ENCODE measurements around the gene VPS36. TPM values are rescaled to one million over a fixed set of nuclear protein-coding genes. Genes with fewer than 3 reads are reported as not detected.
"Not testable (repeated sequence)": the region's sequence is repeated elsewhere in the genome, so short reads cannot be mapped to it uniquely, and the experiment has no call there.

The VPS36 gene, protein sequence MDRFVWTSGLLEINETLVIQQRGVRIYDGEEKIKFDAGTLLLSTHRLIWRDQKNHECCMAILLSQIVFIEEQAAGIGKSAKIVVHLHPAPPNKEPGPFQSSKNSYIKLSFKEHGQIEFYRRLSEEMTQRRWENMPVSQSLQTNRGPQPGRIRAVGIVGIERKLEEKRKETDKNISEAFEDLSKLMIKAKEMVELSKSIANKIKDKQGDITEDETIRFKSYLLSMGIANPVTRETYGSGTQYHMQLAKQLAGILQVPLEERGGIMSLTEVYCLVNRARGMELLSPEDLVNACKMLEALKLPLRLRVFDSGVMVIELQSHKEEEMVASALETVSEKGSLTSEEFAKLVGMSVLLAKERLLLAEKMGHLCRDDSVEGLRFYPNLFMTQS
- 100 to 1,000 TPM in 2 of 4 donors, 10 to 100 TPM in 2; 68.1 to 148 (median 92.6) TPM for total RNA-seq

GRCh38 chr13:52450012-52450792, at the start of gene VPS36:
VPS36 (minus strand) TSS chr13:52450634; CDS start chr13:52450594, 40 bp downstream.
- WGBS, 2 donors, result 0% methylated on average over 49 to 52 of the region's 105 CpGs
- peak; percentile 94 to 99 for DNase-seq (ENCODE audit: low spot score in 2 of 2)
- peak in 1 of 2 donors; percentile 20 for TF ChIP-seq POLR2A (IDR thresholded peaks at IDR 0.05)
- TF ChIP-seq, protein P1, sequence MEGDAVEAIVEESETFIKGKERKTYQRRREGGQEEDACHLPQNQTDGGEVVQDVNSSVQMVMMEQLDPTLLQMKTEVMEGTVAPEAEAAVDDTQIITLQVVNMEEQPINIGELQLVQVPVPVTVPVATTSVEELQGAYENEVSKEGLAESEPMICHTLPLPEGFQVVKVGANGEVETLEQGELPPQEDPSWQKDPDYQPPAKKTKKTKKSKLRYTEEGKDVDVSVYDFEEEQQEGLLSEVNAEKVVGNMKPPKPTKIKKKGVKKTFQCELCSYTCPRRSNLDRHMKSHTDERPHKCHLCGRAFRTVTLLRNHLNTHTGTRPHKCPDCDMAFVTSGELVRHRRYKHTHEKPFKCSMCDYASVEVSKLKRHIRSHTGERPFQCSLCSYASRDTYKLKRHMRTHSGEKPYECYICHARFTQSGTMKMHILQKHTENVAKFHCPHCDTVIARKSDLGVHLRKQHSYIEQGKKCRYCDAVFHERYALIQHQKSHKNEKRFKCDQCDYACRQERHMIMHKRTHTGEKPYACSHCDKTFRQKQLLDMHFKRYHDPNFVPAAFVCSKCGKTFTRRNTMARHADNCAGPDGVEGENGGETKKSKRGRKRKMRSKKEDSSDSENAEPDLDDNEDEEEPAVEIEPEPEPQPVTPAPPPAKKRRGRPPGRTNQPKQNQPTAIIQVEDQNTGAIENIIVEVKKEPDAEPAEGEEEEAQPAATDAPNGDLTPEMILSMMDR (IDR thresholded peaks at IDR 0.05), result peak in 2 of 3 donors; percentile 56 to 86
- intact Hi-C loops (cut with DNase I; ENCODE audit: low total_unique reads), result no loop called here
- peak within 1 kb of the TSS; percentile 77 for H3K4me3 ChIP-seq (ENCODE audit: low read depth, poor library complexity, severe bottlenecking)

- DNase-seq (ENCODE audit: low spot score in 2 of 2); H3K4me3 ChIP-seq (ENCODE audit: low read depth, poor library complexity, severe bottlenecking); intact Hi-C loops (cut with DNase I; ENCODE audit: low total_unique reads): not testable (repeated sequence)
- 63 to 65% methylated on average over 3 of the region's 3 CpGs for WGBS, 2 donors
These were observed 47.5 kb upstream of the VPS36 start for GRCh38 chr13:52497979-52498378.

- intact Hi-C loops (cut with DNase I; ENCODE audit: low total_unique reads); DNase-seq (ENCODE audit: low spot score in 2 of 2); H3K4me3 ChIP-seq (ENCODE audit: low read depth, poor library complexity, severe bottlenecking): not testable (repeated sequence)
- WGBS, 2 donors, result 72 to 88% methylated on average over 5 of the region's 5 CpGs
These were observed 43.8 kb upstream of the VPS36 start for GRCh38 chr13:52494241-52494640.

- DNase-seq (ENCODE audit: low spot score in 2 of 2); H3K4me3 ChIP-seq (ENCODE audit: low read depth, poor library complexity, severe bottlenecking); intact Hi-C loops (cut with DNase I; ENCODE audit: low total_unique reads): not testable (repeated sequence)
- WGBS, 2 donors, result 86 to 91% methylated on average over 1 to 5 of the region's 5 CpGs
These were observed 40.6 kb upstream of the VPS36 start for GRCh38 chr13:52491015-52491414.

- intact Hi-C loops (cut with DNase I; ENCODE audit: low total_unique reads); H3K4me3 ChIP-seq (ENCODE audit: low read depth, poor library complexity, severe bottlenecking); DNase-seq (ENCODE audit: low spot score in 2 of 2): not testable (repeated sequence)
- no CpG with 5 or more reads among the region's 22 CpGs for WGBS, 2 donors
These were observed 38.3 kb upstream of the VPS36 start for GRCh38 chr13:52488763-52489162.

DNA sequence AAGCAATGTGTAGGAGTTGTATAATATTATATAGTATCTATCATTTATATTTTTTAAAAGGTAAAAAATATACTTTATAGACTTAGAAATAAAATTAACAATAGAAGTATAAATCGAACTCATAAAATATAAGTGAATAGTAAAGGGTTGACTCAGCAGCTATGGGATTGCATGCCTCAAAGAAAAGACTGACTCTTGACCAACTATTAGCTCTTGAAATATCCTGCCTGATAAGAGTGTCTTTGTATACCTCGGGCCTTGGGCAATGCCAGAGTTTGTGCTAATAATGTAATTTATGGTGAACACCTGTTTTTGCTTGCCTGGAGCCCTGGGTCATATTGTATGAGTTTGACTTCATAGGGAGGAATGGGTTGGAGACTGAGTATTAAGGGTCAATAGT, 36.6 kb upstream of the VPS36 start:
- DNase-seq (ENCODE audit: low spot score in 2 of 2); H3K4me3 ChIP-seq (ENCODE audit: low read depth, poor library complexity, severe bottlenecking); intact Hi-C loops (cut with DNase I; ENCODE audit: low total_unique reads): not testable (repeated sequence)
- WGBS, 2 donors, result 49 to 52% methylated on average over 2 of the region's 2 CpGs

DNA sequence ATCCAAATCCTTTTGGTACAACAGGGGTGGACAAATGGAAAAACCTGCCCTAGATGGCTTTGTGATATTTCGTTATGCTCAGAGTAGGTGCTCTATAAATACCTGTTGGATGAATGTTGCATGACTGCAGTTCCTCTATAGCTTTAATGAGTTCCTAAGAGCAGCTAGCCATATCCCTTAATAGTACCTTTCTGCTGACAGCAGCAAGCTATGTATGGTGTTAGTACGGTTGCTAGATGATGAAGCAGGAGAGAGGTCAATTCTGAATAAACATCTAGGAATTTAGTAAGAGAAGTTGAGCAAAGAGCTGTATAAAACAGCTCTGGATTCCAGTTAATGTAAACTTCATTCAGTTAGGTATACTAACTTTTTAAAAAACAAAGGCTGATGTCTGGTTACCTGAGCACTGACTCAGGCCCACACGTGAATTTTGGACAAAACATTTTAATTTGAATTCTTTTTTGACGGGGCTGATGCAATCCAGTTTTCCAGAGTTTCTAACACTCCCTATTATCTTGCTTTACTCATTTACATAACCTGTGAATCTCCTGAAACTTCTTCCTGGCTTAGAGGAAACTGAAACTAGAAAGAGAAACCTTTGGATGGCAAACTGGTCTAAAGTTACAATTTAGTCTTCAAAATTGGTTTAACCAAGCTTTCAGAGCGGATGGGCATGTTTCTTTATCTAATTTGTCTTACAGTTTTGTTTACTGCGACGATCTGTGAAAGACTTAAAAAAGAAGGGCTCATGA, 30.4 kb upstream of the VPS36 start:
- intact Hi-C loops (cut with DNase I; ENCODE audit: low total_unique reads); H3K4me3 ChIP-seq (ENCODE audit: low read depth, poor library complexity, severe bottlenecking); DNase-seq (ENCODE audit: low spot score in 2 of 2): not testable (repeated sequence)
- WGBS, 2 donors, result 82 to 85% methylated on average over 6 of the region's 7 CpGs

- H3K4me3 ChIP-seq (ENCODE audit: low read depth, poor library complexity, severe bottlenecking); intact Hi-C loops (cut with DNase I; ENCODE audit: low total_unique reads); DNase-seq (ENCODE audit: low spot score in 2 of 2): not testable (repeated sequence)
- WGBS, 2 donors, result 98 to 99% methylated on average over 2 of the region's 2 CpGs
These were observed 18.1 kb upstream of the VPS36 start for GRCh38 chr13:52468487-52468886.

DNA sequence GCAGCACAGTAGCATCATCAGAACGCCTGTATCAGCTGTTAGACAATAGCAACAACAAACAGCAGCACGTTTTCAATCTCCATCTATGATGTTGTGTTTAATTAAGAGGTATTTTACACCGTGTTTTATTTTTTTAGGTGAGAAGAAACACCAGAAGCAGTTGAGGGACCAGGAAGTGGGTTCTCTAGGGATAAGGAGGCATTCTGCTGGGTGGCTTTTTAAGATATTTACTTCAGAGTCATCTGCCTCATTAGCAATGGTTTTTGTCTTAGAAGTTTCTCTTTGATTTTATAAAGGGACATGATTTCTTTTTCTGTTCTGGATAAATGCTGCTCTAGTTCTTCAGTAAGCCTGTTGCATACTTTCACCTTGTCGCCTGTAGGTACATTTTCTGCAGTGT, 13.1 kb upstream of the VPS36 start:
- TF ChIP-seq, protein P1 (IDR thresholded peaks at IDR 0.05), result no peak
- no peak for TF ChIP-seq POLR2A (IDR thresholded peaks at IDR 0.05)
- intact Hi-C loops (cut with DNase I; ENCODE audit: low total_unique reads), result no loop called here
- WGBS, 2 donors, result 82 to 86% methylated on average over 4 of the region's 4 CpGs
- no peak overlapping the region for H3K4me3 ChIP-seq (ENCODE audit: low read depth, poor library complexity, severe bottlenecking)
- no peak for DNase-seq (ENCODE audit: low spot score in 2 of 2)

Measured in lower leg skin (tissue), 4 donors.